H7 (cell line): ENCODE results near the gene PRKG1. TPM values are rescaled to one million over a fixed set of nuclear protein-coding genes. Genes with fewer than 3 reads are reported as not detected.

Experiments used
- DNase-seq: peaks from one replicate; pipeline ENCODE4 v3.0.0; 2012
- H3K27me3 ChIP-seq: 2 replicates; pipeline ENCODE4 v1.6.0; 2011; ENCODE audit warnings: mild to moderate bottlenecking, low read length; ENCODE audit not compliant: control insufficient read depth, insufficient read depth
- H3K36me3 ChIP-seq: replicated peaks from 2 replicates; pipeline ENCODE4 v1.5.1; 2011; ENCODE audit warnings: low read length; ENCODE audit not compliant: control insufficient read depth, insufficient read depth
- H3K4me3 ChIP-seq: 2 replicates; pipeline ENCODE4 v1.5.1; 2011; ENCODE audit warnings: low read depth, mild to moderate bottlenecking, control low read depth, low read length, moderate library complexity; ENCODE audit not compliant: insufficient read depth
- total RNA-seq: library from RNA; depleted of rRNA; stranded (reverse); fragments of >200 nt; shearing (Covaris generic); gene quantifications from 2 replicates; pipeline ENCODE4 v1.2.3, GENCODE V29; 2014

Gene PRKG1
- total RNA-seq, 1 experiment from 2014 or later = 7.3 TPM

DNA sequence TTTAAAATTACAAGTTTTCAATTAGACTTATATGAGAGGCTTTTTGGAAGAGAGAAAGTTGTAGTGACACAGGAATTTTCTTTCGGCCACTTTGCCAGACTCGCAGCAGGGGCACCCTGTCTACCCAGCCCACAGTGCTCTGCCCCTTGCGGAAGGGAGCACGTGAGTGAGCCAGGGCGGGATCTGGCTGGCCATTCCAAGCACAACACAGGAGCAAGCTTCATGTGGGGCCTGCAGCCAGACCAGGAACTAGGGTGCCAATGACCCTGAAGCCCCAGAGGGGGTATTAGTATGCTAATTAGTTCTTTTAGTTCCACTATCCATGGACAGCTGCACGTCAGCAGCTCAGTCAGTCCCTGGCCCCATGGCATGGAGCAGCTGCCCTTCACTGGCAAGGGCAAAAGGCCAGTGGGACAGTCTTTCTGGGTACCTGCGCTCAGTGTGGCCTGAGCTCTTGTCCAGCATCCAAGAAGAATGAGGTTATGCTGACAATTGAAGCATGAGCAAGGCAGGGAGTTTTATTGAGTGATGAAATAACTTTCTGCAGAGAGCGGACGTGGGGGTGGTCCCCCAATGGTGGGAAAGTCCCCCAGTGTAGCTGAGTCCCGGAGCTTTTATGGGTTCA is 876.2 kb downstream of the PRKG1 start:
- H3K27me3 ChIP-seq = no peaks in the 10 kb centered on the region
- H3K36me3 ChIP-seq = no peaks in the 10 kb centered on the region
- no peak for DNase-seq
- H3K4me3 ChIP-seq = no peak overlapping the region

DNA sequence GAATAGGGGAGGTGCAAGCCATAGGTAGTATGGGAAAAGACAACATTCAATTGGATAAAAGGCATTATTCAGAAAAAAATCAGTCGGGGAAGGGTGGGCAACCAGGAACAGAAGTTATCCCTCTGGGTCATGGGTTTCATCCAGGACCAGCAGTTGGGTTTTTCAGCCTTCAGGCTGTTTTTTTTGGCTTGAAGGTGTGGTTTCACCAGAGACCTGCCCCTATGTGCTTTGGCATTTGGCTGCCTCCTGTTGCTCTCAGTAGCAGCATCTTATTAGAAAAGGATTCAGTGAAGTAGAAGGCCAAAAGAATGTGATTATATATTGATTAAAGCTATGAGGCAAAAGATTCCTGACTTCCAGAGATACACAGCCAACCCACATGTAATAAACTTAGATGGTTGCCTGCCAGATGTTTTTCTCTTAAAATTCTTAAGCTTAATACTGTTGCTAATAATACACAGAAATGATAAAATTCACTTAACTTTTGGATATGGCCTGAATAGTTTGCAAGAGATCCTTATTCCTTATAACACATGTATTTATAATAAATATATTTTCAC is 876.8 kb downstream of the PRKG1 start:
- Histone ChIP-seq H3K27me3 (no peaks in the 10 kb centered on the region), H3K36me3 (no peaks in the 10 kb centered on the region), H3K4me3 (no peak overlapping the region)
- DNase-seq = no peak

DNA sequence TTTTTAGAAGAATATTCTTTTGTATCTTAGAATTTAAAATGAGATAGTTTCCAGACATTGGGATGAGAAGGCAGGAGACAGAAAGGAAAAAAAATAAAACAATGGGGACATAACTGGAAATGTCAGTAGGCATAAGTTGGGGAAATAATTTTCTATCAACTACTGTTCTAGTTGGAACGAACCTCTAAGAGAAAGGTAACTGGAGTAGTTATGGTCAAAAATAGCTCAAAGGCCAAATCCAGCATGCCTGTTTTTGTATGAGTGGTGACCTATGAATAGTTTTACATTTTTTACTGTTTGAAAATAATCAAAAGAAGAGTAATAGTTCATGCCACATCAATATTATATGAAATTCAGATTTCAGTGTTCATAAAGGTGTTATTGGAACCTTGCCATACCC is 877.3 kb downstream of the PRKG1 start:
- no peak for DNase-seq
- H3K4me3 ChIP-seq = no peak overlapping the region
- no peaks in the 10 kb centered on the region for H3K36me3 ChIP-seq
- no peaks in the 10 kb centered on the region for H3K27me3 ChIP-seq

DNA sequence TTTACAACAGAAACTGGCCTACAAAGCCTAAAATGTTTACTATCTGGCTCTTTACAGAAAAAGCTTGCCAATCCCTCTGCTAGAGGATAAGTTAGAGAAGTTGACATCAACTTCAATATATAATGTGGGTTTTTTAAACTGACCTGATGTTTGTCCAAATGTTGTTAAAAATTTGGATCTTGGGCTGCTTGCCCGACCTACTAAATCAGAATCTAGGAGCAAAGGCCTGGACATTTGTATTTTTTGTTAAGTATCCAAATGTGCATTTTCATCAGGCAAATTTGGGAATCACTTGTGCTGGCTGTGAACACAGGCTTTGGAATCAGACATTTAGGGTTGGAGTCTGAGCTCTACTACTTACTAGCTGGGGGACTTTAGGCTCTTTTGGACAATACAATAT is 877.8 kb downstream of the PRKG1 start:
- no peaks in the 10 kb centered on the region for H3K27me3 ChIP-seq
- no peak overlapping the region for H3K4me3 ChIP-seq
- no peaks in the 10 kb centered on the region for H3K36me3 ChIP-seq
- no peak for DNase-seq

DNA sequence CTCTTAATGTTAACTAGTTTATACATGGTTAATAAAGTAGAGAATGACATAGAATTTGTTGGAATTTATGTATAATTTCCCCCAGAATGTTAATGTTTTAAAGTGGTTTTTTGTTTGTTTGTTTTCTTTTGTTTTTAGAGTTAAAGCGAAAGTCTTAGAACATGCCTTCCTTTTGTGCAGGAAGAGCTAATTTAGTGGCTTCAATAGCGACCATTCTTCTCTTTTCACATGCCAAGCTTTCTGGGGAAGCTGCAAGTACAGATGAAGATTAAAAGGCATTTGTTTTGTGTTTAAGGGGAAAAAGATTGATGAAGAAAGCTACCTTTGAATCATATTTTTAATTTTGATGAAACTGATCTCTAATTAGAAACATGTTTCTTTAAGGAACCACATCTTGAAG is 881.4 kb downstream of the PRKG1 start:
- no peaks in the 10 kb centered on the region for H3K27me3 ChIP-seq
- DNase-seq = no peak
- H3K36me3 ChIP-seq = no peaks in the 10 kb centered on the region
- H3K4me3 ChIP-seq = no peak overlapping the region

DNA sequence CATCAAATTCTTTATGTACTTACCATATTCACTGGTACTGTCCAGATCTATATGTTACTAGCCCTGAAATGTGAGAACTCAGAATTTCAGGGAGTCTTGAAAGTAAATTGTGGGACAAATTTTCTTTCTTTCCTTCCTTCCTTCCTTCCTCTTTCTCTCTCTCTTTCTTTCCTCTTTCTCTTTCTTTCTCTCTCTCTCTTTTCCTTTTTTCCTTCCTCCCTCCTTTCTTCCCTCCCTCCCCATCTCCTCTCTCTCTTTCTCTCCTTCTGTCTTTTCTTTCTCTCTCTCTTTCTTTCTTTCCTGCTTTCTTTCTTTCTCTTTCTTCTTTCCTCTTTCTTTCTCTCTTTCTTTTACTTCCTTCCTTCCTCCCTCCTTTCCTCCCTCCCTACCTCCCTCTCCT is 882.5 kb downstream of the PRKG1 start:
- Histone ChIP-seq H3K36me3 (no peaks in the 10 kb centered on the region), H3K4me3 (no peak overlapping the region), H3K27me3 (no peaks in the 10 kb centered on the region)
- no peak for DNase-seq

DNA sequence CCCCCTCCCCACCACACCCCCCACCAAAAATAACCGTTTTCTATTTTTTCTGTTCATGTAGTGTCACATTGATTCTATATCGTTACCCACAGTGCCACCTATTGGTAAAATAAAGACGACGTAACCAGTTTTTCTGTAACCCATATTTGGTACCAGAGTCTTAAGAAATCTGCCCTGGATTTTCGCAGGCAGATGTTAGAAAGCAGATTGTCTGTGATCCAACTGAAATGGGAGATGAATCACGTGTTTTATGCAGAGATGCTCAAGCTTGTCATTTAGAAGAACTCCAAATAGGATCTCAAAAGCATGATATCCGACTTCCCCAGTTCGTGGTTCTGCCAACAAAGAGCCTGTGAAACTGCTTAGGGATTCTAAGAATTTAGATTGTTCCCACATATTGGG is 886.2 kb downstream of the PRKG1 start:
- Histone ChIP-seq H3K4me3 (no peak overlapping the region), H3K36me3 (no peaks in the 10 kb centered on the region), H3K27me3 (no peaks in the 10 kb centered on the region)
- DNase-seq = peak; percentile 20

DNA sequence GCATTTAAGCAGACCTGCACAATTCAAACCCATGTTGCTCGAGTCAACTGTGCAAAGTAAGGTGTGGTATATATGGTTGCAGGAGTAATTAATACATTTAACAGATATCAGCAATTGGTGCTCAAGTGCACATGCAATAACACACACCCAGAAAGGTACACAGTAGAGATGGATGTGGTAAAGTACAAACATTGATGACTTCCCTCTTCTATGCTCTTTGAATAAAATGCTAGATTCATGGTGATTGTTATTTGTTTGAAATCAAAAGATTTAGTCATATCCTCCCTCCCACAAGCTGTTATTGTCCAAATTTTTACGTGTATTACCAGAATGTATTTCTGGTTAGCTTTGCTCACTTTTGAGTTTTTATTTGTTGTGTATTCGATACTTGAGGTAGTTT is 887.1 kb downstream of the PRKG1 start:
- no peak for DNase-seq
- no peaks in the 10 kb centered on the region for H3K27me3 ChIP-seq
- no peak overlapping the region for H3K4me3 ChIP-seq
- H3K36me3 ChIP-seq = no peaks in the 10 kb centered on the region

DNA sequence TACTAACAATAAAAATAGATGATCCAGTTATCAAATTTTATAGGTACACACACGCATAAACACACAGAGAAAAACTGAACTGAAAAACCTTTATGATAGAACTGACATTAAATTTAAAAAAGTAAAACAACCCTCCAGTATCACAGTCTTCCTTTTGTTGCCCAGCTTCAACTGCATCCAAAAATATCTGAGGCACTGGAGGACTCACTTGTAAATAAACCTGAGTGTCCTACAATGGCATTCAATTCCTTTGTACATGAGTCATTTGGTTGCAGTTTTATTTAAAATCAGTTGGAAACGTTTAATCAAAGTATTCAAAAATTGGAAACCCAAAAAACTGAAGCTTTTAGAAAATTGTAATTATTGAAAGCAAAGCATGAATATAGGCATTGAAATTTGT is 890.3 kb downstream of the PRKG1 start:
- H3K27me3 ChIP-seq = no peaks in the 10 kb centered on the region
- no peaks in the 10 kb centered on the region for H3K36me3 ChIP-seq
- H3K4me3 ChIP-seq = no peak overlapping the region
- no peak for DNase-seq

DNA sequence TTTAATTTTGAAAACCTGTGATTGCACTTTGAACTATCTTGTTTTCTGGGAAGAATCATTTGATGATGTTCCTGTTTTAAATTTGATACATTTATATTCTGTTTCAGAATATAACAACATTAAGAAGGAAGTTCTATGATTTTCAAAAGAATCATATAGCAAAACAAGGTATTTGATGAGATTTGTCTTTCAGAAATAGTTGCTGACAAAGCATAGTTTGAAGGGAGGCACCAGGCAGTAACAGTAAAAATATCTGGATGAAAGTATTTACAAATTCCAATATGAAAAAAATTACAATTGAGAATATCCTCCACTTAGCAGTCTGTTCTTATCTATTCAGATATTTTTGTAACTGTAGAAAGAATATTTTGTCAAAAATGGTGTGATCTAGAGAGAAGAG is 891.2 kb downstream of the PRKG1 start:
- no peaks in the 10 kb centered on the region for H3K36me3 ChIP-seq
- H3K27me3 ChIP-seq = no peaks in the 10 kb centered on the region
- no peak overlapping the region for H3K4me3 ChIP-seq
- DNase-seq = no peak

DNA sequence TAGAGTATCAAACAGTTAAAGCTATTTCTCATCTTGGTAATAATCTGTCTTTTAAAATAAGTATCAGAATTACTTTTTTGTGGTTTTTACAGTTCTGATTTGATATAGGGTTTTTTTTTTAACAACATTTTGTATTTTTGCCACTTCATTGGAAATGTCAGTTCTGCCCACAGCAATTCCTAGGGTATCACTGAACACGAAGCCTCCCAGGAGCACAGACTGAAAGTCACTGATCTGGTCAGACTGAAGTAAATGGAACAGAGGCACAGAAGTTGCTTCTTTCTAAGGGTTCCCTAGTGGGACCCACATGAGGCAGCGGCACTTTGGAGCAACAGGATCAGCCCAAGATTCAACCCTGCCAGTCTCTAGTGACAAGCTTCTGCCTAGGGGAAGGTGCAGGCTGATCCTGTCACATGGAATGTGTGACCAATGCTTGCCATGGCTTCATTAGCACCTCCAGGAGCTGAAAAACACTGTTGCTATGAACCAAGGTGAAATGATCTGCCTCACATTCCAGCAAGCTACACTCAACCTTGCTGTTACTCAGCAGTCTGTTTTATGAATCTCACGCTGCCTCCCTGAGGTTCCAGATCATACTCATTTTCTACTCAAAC is 898.6 kb downstream of the PRKG1 start:
- Histone ChIP-seq H3K36me3 (no peaks in the 10 kb centered on the region), H3K27me3 (no peaks in the 10 kb centered on the region), H3K4me3 (no peak overlapping the region)
- no peak for DNase-seq

DNA sequence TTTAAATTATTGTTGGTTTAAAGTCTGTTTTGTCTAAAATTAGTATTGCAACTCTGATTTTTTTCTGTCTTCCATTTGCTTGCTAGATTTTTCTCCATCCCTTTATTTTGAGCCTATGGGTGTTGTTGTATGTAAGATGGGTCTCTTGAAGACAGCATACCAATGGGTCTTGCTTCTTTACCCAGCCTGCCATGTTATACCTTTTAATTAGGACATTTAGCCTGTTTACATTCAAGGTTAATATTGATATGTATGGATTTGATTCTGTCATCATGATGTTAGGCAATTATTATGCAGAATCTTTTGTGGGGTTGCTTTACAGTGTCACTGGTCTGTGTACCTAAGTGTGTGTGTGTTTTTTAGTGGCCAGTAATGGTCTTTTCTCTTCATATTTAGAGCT is 906.5 kb downstream of the PRKG1 start:
- DNase-seq = no peak
- no peaks in the 10 kb centered on the region for H3K36me3 ChIP-seq
- H3K27me3 ChIP-seq = no peaks in the 10 kb centered on the region
- H3K4me3 ChIP-seq = no peak overlapping the region

DNA sequence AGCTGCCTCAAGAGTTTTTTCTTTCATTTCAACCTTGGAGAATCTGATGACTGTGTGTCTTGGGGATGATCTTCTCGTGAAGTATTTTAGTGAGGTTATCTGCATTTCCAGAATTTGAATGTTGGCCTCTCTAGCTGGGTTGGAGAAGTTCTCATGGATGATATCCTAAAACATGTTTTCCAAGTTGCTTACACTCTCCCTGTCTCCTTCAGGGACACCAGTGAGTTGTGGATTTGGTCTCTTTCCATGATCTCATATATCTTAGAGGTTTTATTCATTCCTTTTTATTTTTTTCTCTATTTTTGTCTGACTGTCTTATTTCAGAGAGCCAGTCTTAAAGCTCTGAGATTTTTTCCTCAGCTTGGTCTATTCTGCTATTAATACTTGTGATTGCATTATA is 907.4 kb downstream of the PRKG1 start:
- no peaks in the 10 kb centered on the region for H3K27me3 ChIP-seq
- no peaks in the 10 kb centered on the region for H3K36me3 ChIP-seq
- DNase-seq = no peak
- no peak overlapping the region for H3K4me3 ChIP-seq

DNA sequence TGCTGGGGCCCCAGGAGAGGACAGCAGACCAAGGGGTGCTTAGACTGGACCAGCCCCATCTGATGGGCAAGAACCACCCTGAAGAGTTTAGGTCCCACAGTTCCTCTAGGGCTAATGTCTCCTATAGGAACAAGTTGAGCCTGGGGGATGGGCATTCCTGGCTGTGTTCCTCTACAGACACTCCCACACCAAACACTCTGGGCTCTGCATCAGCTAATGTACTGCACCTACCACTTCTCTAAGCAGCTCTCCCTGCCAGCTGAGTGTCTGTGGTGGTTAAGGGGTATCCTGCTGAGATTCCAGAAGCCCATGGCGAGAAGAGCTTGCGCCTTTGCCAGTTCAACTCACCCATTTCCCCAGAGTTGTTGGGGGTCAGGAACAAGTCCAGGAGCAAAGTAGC is 909.2 kb downstream of the PRKG1 start:
- H3K4me3 ChIP-seq = no peak overlapping the region
- no peak for DNase-seq
- no peaks in the 10 kb centered on the region for H3K36me3 ChIP-seq
- no peaks in the 10 kb centered on the region for H3K27me3 ChIP-seq

DNA sequence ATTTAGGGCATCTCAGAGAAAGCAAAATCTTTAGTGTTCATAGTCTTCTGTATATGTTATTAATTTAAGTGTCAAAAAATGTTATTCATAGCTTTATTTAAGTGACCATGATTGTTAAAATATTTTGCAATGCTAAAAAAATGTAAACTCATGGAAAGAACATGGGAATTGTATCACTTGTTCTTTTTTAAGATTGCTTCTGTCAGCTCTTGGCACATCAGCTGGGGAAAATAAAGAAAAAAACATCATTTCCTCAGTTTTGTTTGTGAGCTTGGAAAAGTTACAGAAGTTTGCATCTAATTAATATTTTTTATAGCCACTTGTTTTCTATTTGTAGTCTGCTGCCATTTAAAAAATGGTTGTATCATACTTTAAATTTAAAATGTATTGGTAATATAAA is 911.0 kb downstream of the PRKG1 start:
- Histone ChIP-seq H3K27me3 (no peaks in the 10 kb centered on the region), H3K36me3 (no peaks in the 10 kb centered on the region), H3K4me3 (no peak overlapping the region)
- DNase-seq = no peak
